Lower leg skin (tissue), 3 donors: ENCODE measurements around the gene ATF6.

Experiments used
- POLR2A ChIP-seq, 2 donors: fragments of 450-650 bp; IDR thresholded peaks; one replicate each; pipeline ENCODE4 v1.6.1; 2016 to 2017; ENCODE audit warnings: antibody characterized with exemption in 2 of 2, mild to moderate bottlenecking in 1 of 2, moderate library complexity in 1 of 2
- TF ChIP-seq, protein P1 (sequence below), 3 donors: fragments of 450-650 bp; IDR thresholded peaks; one replicate each; pipeline ENCODE4 v1.5.1; 2016; ENCODE audit warnings: antibody characterized with exemption in 3 of 3, mild to moderate bottlenecking in 3 of 3, moderate library complexity in 2 of 3

DNA sequence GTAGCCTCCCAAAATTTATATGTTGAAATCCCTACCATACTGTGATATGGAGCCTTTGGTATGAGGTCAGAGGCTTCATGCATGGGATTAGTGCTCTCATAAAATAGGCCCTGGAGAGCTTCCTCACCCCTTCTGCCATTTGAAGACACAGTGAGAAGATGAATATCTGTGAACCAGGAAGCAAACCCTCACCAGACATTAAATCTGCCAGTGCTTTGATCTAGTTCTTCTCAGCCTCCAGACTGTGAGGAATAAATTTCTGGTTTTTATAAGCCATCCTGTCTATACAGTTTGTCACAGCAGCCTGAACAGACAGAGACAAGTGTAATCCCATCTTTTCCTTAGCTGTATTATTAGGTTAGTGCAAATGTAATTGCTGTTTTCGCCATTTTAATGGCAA is 169.1 kb downstream of the ATF6 start:
- TF ChIP-seq POLR2A (IDR thresholded peaks at IDR 0.05): no peak
- TF ChIP-seq, protein P1, sequence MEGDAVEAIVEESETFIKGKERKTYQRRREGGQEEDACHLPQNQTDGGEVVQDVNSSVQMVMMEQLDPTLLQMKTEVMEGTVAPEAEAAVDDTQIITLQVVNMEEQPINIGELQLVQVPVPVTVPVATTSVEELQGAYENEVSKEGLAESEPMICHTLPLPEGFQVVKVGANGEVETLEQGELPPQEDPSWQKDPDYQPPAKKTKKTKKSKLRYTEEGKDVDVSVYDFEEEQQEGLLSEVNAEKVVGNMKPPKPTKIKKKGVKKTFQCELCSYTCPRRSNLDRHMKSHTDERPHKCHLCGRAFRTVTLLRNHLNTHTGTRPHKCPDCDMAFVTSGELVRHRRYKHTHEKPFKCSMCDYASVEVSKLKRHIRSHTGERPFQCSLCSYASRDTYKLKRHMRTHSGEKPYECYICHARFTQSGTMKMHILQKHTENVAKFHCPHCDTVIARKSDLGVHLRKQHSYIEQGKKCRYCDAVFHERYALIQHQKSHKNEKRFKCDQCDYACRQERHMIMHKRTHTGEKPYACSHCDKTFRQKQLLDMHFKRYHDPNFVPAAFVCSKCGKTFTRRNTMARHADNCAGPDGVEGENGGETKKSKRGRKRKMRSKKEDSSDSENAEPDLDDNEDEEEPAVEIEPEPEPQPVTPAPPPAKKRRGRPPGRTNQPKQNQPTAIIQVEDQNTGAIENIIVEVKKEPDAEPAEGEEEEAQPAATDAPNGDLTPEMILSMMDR (IDR thresholded peaks at IDR 0.05): no peak
